Non-pigmented ciliary epithelial cell (primary cell): Measurements from ENCODE around the gene TUSC2.

Experiments
- DNase-seq: peaks from one replicate; pipeline ENCODE4 v3.0.0-alpha.2; 2010; ENCODE audit warnings: low read depth

Gene TUSC2

DNA sequence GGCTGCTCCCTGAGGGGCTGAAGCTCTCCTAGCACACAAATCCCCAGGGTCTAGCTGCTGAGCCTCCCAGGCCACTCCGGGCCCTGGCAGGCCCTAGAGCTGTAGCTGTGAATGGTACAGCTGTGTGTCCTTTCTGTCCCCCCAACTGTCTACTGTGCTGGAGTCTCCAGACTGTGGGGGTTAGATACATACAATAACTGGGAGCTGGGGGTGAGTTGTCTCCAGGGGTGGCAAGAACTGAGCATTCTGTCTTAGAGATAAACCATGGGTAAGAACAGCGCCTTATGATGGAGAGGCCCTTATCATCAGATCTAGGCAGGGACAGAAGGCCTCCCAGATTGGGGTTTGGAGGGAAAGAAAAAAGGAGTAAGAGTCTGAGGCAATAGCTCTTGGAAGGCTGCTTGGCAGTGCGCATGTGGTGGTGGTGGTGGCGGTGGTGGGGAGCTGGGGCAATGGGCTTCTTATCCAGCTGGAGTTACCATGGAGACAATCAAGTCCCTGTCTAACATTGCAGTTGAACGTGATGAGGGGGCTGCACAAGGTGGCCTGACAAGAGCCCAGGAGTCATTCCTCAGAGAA is 26.3 kb upstream of the TUSC2 start:
- no peak for DNase-seq

- no peak for DNase-seq
These were observed 25.4 kb upstream of the TUSC2 start for GRCh38 chr3:50353245-50354004.

DNA sequence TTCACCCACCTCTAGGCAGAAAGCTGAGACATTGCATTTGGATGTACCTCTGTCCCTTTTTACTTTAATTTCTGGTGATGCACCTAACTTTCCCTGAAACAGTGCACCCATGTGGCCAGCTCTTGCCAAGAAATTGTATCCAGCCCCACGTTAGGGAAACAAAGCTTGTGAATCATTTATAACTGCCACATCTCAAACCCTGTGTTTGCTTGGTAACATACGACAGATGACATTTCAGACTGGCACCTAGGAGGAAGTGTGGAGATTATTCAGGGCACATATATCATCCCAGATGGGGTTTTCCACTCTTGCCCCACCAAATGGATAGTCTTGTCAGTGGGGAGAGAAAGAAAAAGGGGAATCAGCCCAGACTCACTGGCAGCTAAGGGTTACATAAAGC is 24.8 kb upstream of the TUSC2 start:
- no peak for DNase-seq

- no peak for DNase-seq
These were observed 23.3 kb upstream of the TUSC2 start for GRCh38 chr3:50351323-50351697.

DNA sequence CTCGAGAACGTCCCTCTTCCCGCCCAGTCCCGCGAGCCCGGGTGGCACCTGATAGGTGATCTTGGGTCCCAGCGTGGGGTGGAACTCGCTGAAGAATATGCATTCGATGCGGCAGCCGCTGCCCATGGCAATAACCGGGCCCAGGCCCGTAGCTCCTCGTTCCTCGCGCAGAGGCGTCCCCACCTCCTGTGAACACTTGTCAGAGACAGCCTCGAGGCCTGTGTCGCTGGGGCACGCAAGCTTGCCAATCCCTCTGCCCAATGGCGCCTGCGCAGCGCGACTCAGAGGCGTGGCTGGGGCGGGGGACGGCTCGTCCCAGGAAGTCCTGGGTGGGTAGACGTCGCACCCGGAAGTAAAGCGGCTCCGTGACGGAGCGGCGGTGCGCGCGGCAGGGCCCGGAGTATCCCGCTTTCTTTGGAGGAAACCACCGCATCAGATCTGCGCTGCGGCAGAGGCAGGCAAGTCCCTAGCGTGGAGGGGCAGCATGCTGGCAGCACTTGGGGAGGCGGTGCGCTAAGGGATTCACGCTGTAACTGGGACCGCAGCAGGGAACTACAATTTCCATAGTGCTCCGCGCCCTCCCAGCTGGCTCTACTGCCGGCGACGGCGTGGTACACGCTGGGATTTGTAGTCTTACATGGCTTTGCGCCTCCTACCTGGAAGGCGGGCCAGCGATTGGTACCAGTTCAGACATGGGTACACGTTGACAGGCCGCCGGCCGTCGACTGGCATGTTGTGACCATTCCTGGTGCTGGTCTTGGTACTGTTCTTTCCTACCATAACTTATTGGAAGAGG is 22.7 kb upstream of the TUSC2 start, which contains the start of the genes CYB561D2 and NPRL2:
Gene CYB561D2 (plus strand): TSS at position 336 of the 796 bp plus-strand sequence. CDS start 572 bp downstream, outside the sequence.
Gene NPRL2 (minus strand): TSS at position 249 of the 796 bp plus-strand sequence. CDS start 123 bp downstream, at position 126.
- DNase-seq = peak; percentile 67

GRCh38 chr3:50350213-50350526 is 22.1 kb upstream of the TUSC2 start:
- DNase-seq = no peak

DNA sequence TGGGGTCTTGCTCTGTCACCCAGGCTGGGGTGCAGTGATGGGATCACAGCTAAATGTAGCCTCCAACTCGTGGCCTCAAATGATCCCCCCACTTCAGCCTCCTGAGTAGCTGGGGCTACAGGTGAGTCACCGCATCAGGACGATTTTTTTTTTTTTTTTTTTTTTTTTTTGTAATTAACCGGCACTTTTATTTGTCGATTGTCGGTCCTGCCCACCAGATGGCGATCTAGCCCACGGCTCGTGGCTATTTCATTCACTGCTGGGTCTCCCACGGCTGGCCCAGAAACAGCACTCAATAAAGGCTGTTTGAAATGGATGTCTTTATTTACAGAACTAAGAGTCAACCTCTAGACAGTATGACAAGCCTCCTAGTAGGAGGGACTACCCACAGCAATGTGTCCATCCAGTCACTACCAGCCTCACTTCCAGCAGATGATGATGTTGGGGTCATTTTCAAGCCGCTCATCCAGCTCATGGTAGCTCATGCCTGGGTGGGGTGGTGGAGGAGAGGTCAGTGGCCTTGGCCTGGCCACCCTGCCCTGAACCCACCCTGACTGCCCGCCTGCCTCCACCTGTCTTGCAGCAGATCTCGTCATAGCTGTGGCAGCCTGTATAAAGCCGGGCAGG is 19.3 kb upstream of the TUSC2 start:
- no peak for DNase-seq

DNA sequence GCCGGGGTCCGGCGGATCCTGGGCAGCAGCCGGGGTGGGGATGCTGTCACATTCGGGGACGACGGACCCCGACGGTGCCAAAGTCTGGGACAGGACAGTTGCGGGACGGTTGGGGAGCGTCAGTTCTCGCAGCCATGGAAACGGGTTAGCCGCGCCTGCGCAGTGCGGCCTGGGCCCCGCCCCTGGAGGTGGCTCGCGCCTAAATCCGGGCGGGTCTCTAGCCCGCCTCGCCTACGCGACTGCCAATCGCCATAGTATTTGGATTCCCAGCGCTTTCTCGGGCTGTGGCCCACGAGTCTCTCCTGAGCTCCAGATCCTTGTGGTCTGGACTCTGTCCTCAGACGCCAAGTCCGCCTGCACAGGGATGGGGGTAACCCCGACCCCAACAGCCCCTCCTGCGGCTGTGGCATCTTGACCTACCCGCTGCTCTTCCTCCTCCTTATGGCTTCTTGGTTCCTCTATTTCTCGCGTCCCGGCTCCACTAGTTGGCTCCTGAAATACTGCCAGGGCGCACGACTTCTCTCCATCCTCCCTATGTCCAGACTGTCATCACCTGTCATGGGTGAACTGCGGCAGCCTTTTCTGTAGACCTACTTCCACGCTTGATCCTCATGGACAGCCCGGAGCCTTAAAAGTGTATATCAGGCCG is 17.7 kb upstream of the TUSC2 start, which contains the start of gene ZMYND10:
Gene ZMYND10 (minus strand): TSS at position 147 of the 649 bp plus-strand sequence. CDS start 153 bp downstream, outside the sequence.
- DNase-seq = no peak

DNA sequence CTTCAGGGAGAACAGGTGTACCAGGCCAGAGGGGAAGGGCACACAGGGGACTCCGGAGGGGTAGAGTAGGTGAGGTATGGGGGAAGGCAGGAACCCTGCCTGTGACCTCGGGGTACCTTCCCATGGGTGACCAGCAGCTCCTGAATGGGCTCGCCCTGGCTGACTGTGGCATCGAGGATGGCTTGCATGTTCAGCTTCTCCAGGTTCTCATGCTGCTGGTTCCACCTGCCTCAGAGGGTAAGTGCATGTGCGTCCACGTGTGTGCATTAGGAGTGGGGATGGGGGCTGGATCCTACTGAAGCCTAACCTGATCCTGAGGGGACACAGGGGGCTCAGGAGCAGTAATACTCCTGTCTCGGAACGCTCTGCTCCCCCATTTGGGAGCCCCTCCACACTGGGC is 17.0 kb upstream of the TUSC2 start:
- DNase-seq = no peak

DNA sequence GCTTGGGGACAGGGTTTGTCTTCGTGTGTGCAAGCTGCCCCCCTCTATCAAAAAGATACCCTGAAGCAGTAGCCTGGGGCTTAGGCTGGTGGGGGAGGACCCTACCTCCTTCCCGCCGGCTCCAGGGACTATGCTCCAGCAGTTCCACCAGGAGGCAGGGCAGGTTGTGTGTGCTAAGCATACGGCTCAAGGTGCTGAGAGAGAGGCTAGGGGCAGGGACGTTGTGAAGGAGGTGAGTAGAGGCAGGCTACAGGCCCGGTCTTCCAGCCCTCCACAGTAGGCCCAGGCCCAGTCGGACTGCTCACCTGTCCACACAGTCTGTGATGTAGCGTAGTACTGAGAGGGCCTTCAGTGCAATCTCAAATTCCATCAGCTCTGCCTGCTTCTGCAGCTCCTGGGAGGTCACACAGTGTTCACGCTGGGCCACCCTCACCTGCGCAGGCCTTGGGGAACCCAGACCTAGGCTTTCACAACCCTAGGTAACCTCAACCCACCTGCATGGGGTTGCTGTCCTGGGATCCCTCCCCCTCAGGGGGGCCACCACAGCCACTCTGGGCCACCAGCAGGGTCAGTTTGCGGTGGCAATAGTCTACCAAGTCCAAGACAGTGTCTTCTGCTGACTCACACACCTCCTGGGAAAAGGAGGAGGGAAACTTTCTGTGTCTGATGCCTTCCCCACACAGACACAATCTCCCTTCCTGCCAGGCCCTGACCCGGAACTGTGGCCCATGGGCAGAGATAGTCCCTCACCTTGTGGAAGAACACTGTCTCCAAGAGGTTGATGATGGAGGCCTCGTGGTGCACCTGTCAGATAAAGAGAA is 15.0 kb upstream of the TUSC2 start:
- DNase-seq = no peak

DNA sequence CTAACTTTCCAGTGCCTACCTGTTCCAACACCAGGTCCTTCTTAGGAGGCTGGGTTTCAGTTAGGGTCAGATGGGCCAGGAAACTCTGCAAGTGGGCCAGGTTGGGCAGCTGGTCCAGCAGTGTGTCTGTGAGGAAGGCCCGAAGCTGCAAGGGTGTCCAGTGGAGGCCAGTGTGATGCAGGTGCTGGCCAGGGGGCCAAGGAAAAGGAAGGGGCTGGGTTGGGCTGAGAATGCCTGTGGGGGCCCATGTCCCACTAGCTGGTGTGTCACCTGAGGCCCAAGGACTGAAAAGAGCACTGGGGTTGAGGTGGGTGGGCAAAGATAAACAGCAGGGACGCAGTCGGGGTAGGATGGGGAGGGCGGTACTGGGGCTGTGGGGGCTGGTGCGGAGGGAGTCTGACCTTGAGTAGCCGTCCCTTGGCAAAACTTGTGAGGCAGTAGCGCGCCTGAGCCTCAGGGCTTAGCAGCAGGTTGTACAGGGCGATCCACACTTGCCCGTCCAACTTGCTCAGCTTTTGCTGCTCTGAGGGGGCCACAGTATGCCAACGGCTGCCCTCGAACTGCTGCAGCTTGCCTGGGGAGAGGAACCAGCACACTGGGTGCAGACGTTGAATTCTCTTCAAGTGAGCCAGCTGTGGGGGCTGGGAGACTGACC is 14.1 kb upstream of the TUSC2 start:
- no peak for DNase-seq

- DNase-seq = no peak
These were observed 13.5 kb upstream of the TUSC2 start for GRCh38 chr3:50341537-50341936.

DNA sequence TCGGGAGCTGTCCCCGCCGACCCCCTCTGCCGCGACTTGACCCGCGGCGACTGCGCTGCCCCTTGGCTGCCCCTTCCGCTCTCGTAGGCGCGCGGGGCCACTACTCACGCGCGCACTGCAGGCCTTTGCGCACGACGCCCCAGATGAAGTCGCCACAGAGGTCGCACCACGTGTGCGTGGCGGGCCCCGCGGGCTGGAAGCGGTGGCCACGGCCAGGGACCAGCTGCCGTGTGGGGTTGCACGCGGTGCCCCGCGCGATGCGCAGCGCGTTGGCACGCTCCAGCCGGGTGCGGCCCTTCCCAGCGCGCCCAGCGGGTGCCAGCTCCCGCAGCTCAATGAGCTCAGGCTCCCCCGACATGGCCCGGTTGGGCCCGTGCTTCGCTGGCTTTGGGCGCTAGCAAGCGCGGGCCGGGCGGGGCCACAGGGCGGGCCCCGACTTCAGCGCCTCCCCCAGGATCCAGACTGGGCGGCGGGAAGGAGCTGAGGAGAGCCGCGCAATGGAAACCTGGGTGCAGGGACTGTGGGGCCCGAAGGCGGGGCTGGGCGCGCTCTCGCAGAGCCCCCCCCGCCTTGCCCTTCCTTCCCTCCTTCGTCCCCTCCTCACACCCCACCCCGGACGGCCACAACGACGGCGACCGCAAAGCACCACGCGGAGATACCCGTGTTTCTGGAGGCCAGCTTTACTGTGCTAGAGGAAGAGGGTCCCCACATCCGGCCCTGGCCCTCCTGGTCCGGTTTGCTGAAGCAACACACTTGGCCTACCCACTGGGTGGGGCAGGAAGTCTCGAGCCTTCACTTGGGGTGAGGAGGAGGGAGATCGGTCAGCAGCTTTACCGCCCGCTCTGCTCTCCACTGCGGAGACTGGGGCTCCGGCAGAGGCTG is 12.7 kb upstream of the TUSC2 start, which contains the start of gene RASSF1:
Gene RASSF1 (minus strand): TSS at position 389 of the 882 bp plus-strand sequence. CDS start 31 bp downstream, at position 358.
- DNase-seq = no peak

- no peak for DNase-seq
These were observed 12.1 kb upstream of the TUSC2 start for GRCh38 chr3:50340147-50340447.

GRCh38 chr3:50339485-50340146 is 11.6 kb upstream of the TUSC2 start:
- no peak for DNase-seq

GRCh38 chr3:50338965-50339364 is 10.9 kb upstream of the TUSC2 start:
- no peak for DNase-seq

GRCh38 chr3:50337175-50337861 is 9.3 kb upstream of the TUSC2 start:
- DNase-seq = peak; percentile 97

GRCh38 chr3:50336452-50337174 is 8.6 kb upstream of the TUSC2 start:
- DNase-seq = no peak
